ENCODE data around the gene MTG2.

The MTG2 gene

GRCh38 chr20:62179162-62179504 is 3.7 kb upstream of the MTG2 start:
- no peak for DNase-seq (ENCODE audit: low read depth in 2 of 3, low spot score in 1 of 3)

DNA sequence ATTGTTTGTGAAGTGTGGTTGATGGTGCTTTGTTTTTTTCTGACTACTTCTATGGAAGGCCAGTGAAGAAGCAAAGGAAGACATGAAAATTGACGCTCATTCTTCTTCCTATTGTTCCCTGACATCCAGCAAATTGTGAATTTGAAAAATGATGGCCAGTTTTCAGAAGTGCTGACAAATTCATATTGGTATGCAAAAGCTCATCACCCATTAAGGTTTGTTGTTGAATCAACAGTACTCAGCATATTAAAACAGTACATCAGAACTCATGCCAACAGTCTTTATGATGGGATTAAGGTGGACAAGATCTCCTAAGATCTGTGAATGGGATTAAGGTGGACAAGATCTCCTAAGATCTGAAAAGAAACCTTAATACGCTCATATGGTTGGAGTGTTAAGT is 1.0 kb upstream of the MTG2 start:
- DNase-seq (ENCODE audit: low read depth in 2 of 3, low spot score in 1 of 3): no peak

DNA sequence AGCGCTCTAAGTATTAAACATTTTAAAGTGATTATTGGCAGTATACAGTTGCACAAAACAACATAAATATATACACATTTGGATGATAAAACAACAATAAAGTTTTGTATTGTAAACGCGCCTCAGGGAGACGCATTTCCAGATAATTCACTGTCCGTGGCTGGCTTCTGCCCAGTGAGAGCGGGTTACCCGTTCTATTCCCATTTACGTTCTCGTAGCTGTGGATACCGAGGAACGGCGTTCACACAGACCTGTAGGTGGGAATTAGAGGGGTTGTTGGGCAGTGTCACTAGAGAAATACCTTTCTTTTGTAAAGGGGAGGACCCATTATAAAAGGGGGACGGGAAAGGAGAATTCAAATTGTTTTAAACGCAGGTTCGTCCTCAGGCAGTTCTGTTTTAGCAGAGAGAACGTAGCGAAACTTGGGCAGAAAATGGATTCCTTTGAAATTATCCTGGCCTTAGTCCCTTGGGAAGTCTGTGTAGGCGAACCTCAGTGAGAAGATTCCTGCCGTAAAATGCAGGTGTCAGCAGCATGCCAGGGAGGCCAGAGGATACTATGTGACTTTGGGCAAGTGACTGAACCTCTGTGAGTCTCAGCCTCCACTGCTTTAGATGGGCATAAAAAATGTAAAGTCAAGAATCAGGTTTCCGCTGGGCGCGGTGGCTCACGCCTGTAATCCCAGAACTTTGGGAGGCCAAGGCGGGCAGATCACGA is 756 bp downstream of the MTG2 start:
- DNase-seq (ENCODE audit: low read depth in 2 of 3, low spot score in 1 of 3): no peak

DNA sequence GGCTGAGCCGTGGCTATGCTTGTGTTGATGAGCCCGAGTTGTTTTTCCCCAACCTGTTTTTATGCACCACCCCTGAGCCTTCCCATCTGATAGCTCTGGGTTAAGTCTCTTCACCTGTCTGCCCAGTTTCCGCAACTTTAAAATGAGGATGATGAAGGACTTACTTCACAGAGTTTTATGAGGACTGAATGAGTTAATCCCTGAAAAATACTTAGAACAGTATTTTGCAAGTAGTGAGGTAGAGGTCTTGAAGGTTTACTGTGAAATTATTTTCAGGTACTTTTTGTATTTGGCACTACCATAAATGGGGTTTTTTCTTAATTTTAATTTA is 3.2 kb downstream of the MTG2 start:
- DNase-seq (ENCODE audit: low read depth in 2 of 3, low spot score in 1 of 3): no peak

- DNase-seq (ENCODE audit: low read depth in 2 of 3, low spot score in 1 of 3): no peak
Observed at GRCh38 chr20:62186887-62187866, 4.3 kb downstream of the MTG2 start.

DNA sequence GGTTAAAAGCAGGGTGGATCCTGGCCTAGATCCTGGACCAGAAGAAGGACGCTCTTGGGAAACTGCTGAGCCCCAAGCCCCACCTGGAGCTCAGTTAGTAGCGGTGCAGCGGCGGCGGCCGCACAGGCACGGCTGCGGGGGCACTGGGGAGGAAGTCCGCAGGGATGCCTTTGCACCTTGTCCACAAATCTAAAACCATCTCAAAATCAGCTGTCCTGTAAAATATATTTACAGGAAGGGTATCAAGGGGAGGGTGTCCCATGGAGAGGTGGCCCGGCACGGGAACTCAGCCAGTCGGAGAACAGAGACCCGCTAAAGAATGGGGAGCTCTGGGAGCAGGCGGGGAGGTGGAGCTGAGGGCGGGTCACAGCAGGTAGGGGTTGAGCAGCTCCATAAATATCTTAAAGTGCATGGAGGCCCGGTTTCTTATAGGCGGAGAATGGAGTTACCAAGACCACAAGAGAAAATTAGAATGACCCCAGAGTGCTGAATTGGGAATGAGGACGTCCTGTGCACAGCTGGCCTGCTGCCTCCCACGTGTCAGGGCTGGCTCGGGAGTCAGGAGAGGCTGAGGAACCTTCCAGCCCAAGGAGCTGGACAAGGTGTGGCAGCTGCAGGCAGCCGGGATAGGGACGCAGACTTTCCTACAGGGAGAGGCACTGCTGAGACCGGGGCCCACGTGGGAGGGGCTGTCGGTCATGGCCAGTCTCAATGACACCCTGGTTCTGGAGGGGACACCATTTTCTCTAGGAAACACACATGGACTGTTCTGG is 8.0 kb downstream of the MTG2 start:
- DNase-seq (ENCODE audit: low read depth in 2 of 3, low spot score in 1 of 3): no peak

DNA sequence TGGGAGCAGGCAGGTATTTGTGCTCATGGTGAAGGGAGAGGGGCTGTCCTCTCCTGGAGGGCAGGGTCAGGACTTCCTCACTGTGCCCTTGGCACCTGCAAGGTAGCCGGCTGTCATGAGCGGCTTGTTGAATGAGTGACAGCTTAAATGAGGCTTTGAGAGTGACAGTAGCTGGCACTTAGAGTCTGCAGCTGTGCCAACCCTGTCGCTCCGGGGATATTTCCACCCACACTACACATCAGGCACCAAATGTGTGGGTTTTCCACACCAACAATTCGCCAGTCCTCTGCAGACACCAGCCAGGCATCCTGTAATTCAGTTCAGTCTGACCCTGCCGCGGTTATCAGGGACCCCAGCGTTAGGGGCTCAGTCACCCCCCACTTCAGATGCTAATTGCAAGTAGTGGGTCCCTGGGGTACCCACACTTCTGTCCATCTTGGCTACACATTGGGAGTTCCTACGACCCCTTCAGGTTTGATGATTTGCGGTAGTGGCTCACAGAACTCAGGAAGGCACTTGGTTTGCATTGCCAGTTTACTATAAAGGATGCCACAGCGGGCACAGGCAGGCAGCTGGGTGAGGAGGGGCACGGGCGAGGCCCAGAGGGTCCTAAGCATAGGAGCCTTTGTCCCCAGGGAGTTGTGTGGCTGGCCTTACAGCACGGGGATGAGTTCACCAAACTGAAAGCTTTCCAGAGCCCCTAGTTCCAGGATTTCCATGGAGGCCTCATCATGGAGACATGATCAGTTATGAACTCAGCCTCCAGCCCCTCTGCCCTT is 9.1 kb downstream of the MTG2 start:
- no peak for DNase-seq (ENCODE audit: low read depth in 2 of 3, low spot score in 1 of 3)

GRCh38 chr20:62192635-62193034 is 9.8 kb downstream of the MTG2 start:
- no peak for DNase-seq (ENCODE audit: low read depth in 2 of 3, low spot score in 1 of 3)

DNA sequence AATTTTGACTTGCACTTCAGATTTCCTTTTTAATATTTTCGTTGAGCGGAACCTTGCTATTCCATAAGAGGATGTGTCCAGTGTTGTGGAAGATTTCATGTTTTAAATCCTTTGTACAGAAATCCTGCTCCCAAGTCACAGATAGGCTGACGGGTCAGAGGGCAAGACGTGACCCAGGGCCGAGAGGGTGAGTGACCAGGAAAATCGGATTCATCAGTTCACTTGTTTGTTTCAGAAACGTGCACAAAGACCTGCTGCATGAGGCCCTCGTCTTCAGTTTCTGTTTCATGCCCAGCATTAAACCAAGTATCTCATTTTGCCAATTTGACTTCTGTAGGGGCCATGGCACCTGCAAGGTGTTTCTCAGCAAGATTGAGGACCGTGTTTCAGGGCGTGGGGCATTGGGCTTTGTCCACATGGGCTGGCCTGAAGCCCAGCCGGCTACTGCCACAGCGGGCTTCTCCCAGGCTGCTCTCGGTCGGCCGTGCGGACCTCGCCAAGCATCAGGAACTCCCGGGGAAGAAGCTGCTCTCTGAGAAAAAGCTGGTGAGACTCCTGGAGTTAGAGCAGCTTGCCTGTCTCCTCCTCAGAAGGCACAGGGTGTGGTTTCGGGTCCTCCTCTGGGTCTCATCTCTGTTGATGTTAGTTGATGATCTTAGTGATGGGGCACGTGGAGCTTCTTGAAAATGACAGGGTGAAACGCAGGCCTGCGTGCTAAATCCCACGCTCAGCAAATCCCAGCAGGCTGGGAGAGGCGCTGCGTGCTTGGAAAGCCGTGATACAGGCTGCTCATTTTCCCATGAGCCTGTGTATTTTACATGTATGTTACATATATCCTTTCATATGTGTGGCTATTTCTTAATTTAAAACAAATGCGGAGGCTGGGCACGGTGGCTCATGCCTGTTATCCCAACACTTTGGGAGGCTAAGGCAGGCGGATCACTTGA is 10.5 kb downstream of the MTG2 start:
- DNase-seq (ENCODE audit: low read depth in 2 of 3, low spot score in 1 of 3): no peak

GRCh38 chr20:62195075-62195405 is 12.2 kb downstream of the MTG2 start:
- no peak for DNase-seq (ENCODE audit: low read depth in 2 of 3, low spot score in 1 of 3)

DNA sequence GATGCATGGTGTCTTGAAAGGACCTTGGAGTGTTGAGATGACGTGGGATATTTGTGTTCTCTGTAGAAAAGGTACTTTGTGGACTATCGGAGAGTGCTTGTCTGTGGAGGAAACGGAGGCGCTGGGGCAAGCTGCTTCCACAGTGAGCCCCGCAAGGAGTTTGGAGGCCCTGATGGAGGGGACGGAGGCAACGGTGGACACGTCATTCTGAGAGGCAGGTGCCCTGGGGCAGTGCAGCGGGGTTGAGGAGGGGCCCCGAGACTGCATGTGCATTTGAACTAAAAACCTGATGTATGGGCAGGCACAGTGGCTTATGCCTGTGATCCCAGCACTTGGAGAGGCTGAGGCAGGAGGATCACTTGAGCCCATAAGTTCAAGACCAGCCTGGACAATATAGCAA is 12.9 kb downstream of the MTG2 start:
- DNase-seq (ENCODE audit: low read depth in 2 of 3, low spot score in 1 of 3): no peak

GRCh38 chr20:62196286-62196685 is 13.5 kb downstream of the MTG2 start:
- DNase-seq (ENCODE audit: low read depth in 2 of 3, low spot score in 1 of 3): no peak

DNA sequence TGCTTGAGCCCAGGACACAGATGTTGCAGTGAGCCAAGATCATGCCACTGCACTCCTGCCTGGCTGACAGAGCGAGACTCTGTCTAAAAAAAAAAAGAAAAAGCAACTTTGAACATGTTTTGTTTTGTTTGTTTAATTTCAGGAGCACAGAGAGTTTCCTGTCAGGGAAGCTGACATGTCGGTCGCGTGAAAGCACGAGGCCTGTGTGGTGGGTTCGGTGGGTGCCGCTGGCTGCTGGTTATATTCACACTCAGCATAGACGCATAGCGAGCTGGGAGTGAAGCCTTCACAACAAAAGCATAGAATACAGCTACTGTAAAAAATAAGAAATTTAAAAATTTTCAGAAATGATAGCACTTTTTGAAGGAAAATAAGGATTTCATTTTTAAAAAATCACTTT is 14.5 kb downstream of the MTG2 start:
- no peak for DNase-seq (ENCODE audit: low read depth in 2 of 3, low spot score in 1 of 3)

DNA sequence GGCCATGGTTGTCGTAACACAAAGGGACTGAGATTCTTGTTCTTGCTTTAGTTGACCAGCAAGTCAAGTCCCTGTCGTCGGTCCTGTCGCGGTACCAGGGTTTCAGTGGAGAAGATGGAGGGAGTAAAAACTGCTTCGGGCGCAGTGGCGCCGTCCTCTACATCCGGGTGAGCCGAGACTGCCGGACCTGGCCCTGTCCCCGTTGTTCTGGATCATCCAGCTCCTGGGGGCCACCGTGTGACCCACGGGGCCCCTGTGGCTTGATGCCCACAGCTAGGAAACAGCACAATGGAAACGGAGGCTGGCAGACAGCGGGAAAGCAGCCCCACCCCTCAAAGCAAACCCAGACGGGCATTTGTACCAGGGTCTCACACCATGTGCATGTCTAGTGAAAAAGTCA is 15.0 kb downstream of the MTG2 start:
- DNase-seq (ENCODE audit: low read depth in 2 of 3, low spot score in 1 of 3): no peak

DNA sequence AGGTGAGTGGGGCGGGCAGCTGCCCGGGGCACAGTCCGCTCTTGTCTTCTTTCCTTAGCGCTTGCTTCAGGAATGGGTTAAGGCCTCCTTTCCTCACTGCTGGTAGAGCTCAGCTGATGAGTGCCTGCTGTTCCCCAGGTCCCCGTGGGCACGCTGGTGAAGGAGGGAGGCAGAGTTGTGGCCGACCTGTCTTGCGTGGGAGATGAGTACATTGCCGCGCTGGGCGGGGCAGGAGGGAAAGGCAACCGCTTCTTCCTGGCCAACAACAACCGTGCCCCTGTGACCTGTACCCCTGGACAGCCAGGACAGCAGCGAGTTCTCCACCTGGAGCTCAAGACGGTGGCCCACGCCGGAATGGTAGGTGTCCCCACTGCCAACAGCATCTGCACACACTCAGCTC is 15.7 kb downstream of the MTG2 start:
- no peak for DNase-seq (ENCODE audit: low read depth in 2 of 3, low spot score in 1 of 3)

DNA sequence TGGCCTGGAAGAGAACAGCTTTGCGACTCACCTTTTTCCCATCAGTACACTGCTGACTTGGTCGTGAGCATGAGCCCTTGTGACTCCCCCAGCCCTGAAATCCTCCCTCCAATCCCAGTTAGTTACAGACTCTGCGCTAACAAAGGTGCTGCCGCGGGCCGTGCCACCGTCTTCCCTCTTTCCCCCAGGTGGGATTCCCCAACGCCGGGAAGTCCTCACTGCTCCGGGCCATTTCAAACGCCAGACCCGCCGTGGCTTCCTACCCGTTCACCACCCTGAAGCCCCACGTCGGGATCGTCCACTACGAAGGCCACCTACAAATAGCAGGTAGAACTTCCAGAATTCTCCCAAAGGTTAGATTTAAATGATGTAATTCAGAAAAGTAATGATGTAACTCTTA is 16.1 kb downstream of the MTG2 start:
- DNase-seq (ENCODE audit: low read depth in 2 of 3, low spot score in 1 of 3): no peak

- DNase-seq (ENCODE audit: low read depth in 2 of 3, low spot score in 1 of 3): no peak
Observed at GRCh38 chr20:62200491-62201172, 17.8 kb downstream of the MTG2 start.

DNA sequence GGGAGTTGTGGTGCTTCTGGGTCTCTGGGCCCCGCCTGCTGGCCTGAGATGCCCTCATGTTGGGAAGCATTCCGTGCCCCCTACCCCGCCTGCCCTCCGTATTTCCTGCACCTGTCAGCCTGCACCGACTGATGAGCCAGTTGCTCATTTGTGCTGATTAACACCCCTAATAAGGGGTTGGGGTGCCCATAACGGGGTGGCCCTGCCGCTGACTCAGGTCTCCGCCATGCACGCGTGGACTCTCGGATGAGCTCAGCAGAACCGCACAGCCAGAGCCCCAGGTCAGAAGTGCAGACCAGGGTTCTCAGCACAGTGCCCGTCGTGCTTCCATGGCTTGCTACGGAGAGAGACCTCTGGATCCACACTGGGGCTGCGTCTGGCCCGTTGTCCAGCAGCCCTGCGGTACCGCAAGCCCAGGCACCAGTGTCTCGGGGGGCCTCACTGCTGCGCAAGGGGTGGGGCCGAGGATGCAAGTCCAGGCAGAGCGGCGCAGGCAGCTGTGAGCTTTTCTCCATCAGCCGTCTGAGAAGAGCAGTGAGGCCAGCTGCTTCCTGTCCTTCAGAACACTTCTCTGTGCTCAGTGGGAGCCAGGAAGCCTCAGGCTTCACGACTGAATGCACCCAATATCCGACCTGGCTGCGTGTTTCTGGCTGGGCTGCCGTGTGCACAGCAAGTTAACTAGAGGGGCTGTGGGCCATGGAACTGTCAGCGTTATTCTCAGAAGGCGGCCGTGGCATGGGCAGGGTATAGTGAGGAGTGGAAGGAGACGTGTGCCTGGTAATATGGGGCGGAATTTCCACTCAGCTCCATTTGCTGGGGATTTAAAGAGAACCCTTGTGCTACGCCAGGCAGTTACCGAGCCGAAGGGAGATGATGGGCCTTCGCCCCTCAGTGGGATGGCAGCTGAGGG is 18.6 kb downstream of the MTG2 start:
- DNase-seq (ENCODE audit: low read depth in 2 of 3, low spot score in 1 of 3): no peak

- no peak for DNase-seq (ENCODE audit: low read depth in 2 of 3, low spot score in 1 of 3)
Observed at GRCh38 chr20:62202083-62202395, 19.2 kb downstream of the MTG2 start.
